HG02938 (cell line): Measurements from ENCODE around the gene SNX1.
"Not testable (repeated sequence)": the region's sequence is repeated elsewhere in the genome, so short reads cannot be mapped to it uniquely, and the experiment has no call there.

ENCODE experiments used
- ATAC-seq: cut with Tn5 transposase; IDR thresholded peaks from one replicate; pipeline ENCODE4 v1.9.1; 2021; ENCODE audit warnings: mild to moderate bottlenecking, moderate library complexity; ENCODE audit not compliant: unreplicated experiment

Gene SNX1

DNA sequence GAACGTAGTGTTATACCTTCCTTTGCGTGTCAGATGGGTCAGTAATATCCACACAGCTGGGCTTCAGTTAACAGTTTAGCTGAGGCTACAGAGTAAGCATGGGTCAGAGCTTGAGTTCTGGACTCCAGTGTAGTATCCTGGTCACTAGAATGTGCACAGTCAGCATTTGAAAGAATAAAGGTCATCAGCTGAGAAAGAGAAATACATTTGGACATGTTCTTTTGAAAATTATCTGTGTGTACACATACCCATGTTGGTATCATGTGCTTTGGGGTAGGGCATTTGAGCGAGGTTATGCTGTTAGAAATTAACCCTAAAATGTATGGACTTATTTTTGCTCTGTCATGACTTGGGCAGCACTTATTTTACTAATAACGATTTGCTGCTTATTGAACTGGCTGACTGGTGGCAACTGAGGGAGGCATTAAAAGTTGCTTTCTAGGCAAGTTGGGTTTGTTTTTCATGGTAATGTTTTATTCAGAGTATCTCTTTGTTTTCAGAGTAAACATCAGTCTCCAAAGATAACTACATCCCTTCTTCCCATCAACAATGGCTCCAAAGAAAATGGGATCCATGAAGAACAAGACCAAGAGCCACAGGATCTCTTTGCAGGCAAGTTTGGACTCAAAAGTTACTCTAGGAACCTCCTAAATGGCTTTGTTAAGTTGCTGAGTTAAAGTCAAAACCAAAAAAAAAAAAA, 16.4 kb downstream of the SNX1 start:
- ATAC-seq = no peak

DNA sequence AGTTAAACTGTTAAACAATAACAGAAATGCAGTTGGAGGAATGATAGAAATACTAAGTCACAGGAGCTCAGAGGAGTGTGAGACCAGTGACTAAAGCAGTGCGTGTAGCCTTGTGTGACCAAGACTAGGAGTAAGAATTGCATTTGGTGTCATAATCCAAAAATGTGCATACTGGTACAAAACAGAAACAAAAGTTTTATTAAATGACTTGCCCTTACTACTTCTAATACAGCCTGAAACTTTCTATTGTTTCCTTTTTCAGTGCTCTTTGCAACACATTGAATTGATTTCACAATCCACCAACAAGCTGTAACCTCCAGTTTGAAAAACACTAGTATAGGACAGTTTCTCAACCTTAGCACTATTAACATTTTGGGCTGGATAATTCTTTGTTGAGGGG, 17.1 kb downstream of the SNX1 start:
- no peak for ATAC-seq

DNA sequence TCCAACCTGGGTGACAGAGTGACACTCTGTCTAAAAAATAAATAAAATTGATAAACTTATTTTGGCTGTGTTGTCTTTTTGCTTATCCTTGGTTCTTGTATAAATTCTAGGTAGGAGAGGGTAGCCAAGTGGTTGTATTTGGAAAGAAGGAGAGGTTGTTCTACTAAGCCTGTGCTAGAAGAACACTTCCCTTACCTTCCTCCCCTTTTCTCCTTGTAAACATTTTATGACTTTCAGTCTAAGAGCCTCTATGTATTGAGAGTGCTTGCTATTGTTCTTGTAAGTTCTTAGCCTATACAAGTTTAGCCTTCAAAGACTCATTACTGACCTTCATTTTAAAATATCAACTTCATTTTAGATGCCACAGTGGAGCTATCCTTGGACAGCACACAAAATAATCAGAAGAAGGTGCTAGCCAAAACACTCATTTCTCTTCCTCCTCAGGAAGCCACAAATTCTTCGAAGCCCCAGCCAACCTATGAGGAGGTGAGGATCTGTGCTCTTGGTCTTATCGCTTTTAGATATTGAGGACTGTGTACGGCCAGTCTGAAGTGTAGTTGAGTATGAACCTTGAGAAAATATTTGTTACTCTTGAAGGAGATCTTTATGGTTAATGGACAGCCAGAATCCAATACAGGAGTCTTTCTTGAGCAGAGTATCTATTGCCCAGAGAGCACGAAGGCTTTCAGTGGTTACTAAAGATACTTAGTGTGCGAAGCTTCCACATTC, 22.1 kb downstream of the SNX1 start:
- no peak for ATAC-seq

DNA sequence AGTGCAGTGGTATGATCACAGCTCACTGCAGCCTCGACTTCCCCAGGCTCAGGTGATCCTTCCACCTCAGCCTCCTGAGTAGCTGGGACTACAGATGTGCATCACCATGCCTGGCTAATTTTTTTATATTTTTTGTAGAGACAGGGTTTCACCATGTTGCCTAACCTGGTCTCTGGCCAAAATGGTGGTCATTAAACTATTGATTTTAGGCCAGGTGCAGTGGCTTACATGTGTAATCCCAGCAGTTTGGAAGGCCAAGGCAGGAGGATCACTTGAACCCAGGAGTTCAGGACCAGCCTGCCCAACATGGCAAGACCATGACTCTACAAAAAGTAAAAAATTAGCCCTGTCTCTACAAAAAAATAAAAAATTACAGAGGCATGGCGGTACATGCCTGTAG, 24.5 kb downstream of the SNX1 start:
- ATAC-seq = not testable (repeated sequence)

- ATAC-seq = no peak
Observed at GRCh38 chr15:64121614-64122013, 25.8 kb downstream of the SNX1 start.

GRCh38 chr15:64122444-64122843, 26.7 kb downstream of the SNX1 start:
- no peak for ATAC-seq

DNA sequence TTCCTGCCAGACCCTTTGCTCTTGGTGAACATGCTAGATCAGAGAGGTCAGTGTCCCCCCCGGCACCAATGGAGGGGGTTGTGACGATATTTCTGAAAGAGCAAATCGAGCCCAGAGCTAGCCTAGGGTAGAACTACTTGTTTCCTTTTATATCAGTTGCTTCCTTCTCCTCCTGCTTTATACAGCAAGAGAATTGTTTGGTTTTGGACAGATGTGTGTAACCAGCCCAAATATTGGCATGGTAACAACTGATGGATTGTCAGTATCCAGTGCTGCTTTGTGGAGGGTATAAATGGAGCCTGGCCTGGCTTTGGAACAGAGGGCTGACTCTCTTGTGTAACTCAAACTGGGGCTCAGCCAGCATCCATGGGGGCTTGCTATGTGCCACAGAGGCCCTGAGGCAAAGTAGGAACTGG, 27.2 kb downstream of the SNX1 start:
- ATAC-seq = no peak

- no peak for ATAC-seq
Observed at GRCh38 chr15:64125978-64126377, 30.2 kb downstream of the SNX1 start.

DNA sequence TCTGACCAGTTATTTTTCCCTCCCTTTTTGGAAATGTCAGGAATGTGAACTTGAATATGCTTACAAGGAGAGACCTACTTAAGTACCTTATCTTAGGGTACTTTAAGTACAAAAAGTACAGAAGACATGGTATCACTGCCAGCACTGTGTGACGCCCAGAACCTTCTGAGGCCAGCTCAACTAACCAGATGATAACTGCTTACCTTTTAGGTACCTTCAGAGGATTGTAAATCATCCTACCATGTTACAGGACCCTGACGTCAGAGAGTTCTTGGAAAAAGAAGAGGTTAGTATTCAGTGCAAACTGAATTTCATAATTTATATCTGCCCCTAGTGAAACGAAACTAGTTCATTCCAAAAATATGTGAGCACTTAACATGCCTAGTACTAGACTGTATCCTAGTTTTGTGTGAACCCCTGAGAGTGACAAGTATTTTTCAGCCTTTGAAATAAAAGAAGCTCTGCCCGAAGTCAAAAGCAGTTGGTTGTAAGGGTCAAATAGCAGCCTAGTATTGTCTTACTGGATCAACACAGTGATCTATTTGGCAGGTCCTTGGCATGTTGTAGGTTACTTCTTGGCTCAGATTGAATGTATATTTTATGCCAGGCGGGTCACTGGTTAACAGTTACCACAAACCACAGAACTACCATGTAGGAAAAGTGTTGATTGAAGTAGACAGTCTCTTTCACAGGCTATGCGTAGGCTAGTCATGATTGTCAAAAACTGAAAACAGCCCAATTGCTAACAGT, 31.9 kb downstream of the SNX1 start:
- ATAC-seq = no peak

DNA sequence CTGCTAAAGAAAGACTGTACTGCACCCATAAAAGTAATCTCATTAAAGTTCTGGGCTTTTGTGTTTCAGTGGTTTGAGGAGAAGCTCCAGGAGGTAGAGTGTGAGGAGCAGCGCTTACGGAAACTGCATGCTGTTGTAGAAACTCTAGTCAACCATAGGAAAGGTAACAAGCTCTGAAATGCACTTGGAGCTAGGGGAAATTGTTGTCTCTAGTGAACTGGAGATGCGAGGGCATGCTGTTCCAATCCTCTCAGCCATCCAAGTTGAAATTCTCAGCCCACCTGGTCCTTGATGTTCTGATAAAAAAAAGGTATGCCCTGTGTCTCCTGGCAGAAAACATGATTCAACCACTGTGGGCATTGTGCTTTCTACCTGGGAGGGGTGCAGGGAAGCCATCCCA, 34.4 kb downstream of the SNX1 start:
- no peak for ATAC-seq

DNA sequence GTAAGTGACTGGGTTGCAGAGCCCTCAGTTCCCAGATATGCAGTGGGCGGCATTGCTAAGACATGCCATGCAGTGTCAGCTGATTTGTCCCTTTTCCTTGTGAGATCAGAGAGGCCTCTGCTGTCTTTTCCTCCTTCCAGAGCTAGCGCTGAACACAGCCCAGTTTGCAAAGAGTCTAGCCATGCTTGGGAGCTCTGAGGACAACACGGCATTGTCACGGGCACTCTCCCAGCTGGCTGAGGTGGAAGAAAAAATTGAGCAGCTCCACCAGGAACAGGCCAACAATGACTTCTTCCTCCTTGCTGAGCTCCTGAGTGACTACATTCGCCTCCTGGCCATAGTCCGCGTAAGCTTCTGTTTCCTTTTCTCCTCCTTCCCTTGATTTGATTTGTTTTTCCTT, 35.8 kb downstream of the SNX1 start:
- ATAC-seq = no peak

GRCh38 chr15:64132217-64132616, 36.4 kb downstream of the SNX1 start:
- ATAC-seq = no peak

GRCh38 chr15:64133623-64134344, 38.0 kb downstream of the SNX1 start:
- no peak for ATAC-seq

- ATAC-seq = no peak
Observed at GRCh38 chr15:64134345-64134829, 38.6 kb downstream of the SNX1 start.

DNA sequence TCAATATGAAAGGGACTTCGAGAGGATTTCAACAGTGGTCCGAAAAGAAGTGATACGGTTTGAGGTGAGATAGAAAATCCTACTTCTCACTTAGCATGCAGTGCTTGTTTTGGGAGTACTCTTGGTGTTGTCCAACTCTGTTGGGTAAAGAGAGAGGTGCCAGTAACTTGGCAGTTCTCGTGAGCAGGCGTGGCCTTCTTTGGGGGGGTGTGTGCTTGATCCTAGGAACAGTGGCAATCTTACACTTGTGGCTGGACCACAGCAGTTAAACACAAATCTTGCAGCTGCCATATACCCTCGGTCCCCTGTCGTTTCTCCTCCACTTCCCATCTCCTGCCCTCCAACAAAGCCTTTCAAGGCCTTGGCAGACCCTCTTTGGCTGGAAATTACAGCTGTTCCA, 40.6 kb downstream of the SNX1 start:
- ATAC-seq = no peak

DNA sequence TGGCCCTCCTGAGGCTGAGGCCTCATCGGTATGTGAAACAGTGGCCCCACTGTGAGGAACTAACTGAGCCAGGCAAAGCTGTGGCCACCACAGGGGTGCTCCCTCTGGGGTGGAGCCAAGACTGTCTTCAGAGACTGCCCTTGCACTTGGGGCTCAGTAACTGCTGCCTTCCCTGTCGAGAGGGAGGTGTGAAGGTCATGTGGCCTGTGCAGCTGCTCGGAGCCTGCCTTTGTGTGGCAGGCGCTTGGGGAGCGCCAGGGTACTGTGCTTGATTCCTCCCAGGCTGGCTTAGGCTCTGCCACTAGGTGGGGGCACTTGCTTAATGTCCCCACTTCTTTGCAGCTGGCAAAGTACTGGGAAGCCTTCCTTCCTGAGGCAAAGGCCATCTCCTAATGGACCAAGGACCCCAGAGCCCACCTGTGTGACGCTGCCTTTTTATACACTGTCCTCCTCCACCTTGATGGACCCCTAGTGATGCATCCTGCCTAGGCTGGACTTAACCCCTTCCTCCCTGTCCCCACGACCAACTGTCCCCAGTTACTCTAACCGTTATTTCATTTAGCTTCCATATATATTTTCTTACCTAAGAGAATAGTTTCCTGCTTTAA, 41.5 kb downstream of the SNX1 start:
- ATAC-seq = no peak

DNA sequence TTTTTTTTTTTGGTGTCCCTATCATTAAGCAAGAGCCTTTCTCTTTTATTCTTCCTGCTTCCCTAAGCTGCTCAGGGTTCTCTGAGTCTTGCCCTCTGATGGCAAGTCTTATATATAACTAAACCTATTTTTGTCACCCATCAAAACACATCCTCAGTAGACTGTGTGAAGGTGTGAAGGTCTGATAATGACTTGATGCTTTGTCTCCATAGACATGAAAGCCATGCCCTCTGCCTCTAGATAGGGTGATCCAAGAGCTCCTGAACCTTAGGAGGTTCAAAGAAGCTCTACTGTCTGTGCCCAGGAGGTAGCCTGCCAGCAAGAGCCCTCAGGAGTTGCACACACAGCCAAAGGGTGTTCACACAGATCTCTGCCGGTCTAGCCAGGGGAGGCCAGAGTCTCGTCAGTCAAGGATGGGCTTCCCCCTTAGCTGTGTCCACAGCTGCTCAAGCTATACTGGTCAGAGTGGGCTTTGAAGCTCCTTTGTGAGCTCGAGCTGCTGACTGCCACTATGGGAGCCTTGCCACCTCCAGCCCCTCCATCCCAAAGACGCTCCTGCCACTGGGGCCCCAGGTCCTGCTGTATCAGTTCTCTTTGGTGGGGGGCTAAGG, 42.7 kb downstream of the SNX1 start:
- no peak for ATAC-seq

- ATAC-seq = no peak
Observed at GRCh38 chr15:64141798-64142512, 46.2 kb downstream of the SNX1 start.

GRCh38 chr15:64143276-64143675, 47.5 kb downstream of the SNX1 start:
- ATAC-seq = no peak

DNA sequence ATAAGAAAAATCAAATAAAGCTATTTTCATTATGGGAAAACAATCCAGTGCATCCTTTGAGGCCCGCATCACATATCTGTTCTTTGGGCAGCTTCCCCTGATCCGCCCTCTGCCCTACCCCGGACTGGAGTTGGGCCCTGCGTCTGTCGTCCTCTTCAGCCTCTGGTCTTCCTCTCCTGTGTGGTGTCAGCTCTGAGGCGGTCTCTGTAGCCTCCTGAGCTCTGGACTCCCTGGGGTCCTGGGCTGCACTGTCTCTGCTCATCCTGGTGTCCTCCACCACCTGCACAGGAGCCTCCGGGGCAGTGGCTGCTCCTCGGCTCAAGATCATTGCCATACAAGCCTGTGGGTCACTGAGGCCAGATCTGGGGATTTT, 48.4 kb downstream of the SNX1 start:
- peak; percentile 27 for ATAC-seq
